GM12801 (cell line): ENCODE data around the gene FES.

ENCODE experiments used
- CTCF ChIP-seq: IDR thresholded peaks from one replicate; pipeline ENCODE4 v1.5.1; 2011; ENCODE audit warnings: control low read depth; ENCODE audit not compliant: insufficient read length; ENCODE audit errors: extremely low read depth

FES gene

GRCh38 chr15:90891346-90891949 is 7.1 kb downstream of the FES start:
- no peak for TF ChIP-seq CTCF

- TF ChIP-seq CTCF, result no peak
Observed at GRCh38 chr15:90892023-90892422, 7.7 kb downstream of the FES start.

DNA sequence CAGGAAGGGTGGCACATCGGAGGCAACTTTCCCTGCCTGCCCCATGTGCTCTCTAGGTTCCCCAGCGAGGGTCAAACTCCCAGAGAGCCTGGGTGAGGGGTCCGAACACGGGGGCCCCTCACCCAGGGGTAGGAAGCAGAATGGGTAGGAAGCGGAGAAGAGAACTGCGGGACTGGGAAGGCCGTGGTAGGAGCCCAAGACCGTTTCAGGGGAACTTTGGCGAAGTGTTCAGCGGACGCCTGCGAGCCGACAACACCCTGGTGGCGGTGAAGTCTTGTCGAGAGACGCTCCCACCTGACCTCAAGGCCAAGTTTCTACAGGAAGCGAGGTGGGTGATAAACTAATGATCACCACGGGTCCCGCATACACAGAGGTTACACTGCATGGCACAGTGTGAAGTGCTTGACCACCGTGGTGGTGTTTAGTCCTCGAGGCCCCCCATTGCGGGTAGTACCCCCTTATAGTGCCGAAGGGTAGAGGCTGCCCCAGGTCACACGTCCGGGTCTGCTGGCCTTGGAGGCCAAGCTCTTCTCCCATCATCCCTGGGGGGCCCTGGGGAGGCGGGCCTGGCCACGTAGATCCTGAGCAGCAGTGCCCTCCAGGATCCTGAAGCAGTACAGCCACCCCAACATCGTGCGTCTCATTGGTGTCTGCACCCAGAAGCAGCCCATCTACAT is 8.3 kb downstream of the FES start:
- TF ChIP-seq CTCF, result no peak

DNA sequence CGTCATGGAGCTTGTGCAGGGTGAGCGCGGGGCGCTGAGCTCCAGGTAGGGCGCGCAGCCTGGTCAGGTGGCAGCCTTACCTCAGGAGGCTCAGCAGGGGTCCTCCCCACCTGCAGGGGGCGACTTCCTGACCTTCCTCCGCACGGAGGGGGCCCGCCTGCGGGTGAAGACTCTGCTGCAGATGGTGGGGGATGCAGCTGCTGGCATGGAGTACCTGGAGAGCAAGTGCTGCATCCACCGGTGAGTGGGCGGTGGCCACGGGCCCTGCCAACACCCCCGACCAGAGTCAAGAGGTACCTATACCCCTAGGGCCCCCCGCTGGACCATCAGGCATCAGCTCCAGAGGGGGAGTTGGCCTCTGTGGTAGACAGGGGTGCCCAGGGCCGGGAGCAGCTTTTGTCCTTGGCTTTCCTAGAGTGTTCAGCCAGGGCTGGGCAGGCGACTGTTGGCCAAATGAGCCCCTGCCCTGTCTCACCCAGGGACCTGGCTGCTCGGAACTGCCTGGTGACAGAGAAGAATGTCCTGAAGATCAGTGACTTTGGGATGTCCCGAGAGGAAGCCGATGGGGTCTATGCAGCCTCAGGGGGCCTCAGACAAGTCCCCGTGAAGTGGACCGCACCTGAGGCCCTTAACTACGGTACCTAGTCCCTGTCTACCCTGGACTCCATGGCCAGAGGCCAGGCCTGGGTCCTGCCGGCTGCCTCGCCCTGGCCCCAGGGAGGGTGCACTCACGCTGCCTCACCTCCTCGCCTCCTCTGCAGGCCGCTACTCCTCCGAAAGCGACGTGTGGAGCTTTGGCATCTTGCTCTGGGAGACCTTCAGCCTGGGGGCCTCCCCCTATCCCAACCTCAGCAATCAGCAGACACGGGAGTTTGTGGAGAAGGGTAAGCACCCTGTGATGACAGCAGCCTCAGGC is 9.1 kb downstream of the FES start:
- TF ChIP-seq CTCF, result no peak

GRCh38 chr15:90895571-90896117 is 11.3 kb downstream of the FES start:
- no peak for TF ChIP-seq CTCF

DNA sequence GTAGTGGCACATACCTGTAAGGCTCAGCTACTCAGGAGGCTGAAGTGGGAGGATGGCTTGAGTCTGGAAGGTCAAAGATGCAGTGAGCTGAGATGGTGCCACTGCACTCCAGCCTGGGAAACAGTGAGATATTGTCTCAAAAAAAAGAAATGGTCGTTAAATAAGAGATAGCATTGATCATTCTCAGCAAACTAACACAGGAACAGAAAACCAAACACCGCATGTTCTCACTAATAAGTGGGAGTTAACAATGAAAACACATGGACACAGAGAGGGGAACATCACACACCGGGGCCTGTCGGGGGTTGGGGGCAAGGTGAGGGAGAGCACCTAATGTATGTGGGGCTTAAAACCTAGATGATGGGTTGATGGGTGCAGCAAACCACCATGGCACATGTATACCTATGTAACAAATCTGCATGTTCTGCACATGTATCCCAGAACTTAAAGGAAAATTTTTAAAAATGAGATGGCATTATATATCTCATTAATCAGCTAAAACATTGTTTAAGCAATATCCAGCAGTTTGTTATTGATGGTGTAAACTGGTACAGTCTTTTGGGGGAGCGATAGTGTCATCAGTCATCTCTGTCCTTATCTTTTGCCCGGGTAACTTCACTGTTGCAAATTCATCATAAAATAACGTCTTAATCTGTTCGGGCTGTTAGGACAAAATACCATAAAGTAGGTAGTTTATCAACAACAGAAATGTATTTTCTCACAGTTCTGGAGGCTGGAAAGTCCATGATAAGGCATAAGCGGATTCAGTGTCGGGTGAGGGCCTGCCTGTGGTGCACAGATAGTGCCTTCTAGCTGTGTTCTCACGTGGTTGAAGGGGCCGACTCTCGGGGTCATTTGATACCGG is 17.1 kb downstream of the FES start:
- TF ChIP-seq CTCF, result no peak
